Keratinocyte (primary cell): Measurements from ENCODE around the gene NOL3.

Source experiments
- CTCF ChIP-seq, 3 experiments: IDR thresholded peaks in 1 of 3; conservative IDR thresholded peaks in 1 of 3; optimal IDR thresholded peaks in 1 of 3; 2 replicates in 2 of 3; 3 replicates in 1 of 3; pipeline versions ENCODE3 to v1.5.1; 2011; ENCODE audit warnings: low read length in 3 of 3, mild to moderate bottlenecking in 3 of 3, moderate library complexity in 2 of 3, control low read depth in 1 of 3, inconsistent platforms in 1 of 3; ENCODE audit not compliant: insufficient read depth in 2 of 3; ENCODE audit errors: extremely low read depth in 1 of 3
- EZH2 ChIP-seq: IDR thresholded peaks from one replicate; pipeline ENCODE4 v1.6.1; 2012; ENCODE audit warnings: inconsistent platforms, mild to moderate bottlenecking, low read length, moderate library complexity

- no peak for TF ChIP-seq CTCF (optimal IDR thresholded peaks at IDR 0.05 in 1 of 3, IDR thresholded peaks at IDR 0.05 in 1 of 3, conservative IDR thresholded peaks at IDR 0.05 in 1 of 3; ENCODE audit: extremely low read depth in 1 of 3, insufficient read depth in 2 of 3, low read length in 3 of 3)
- TF ChIP-seq EZH2: no peak
These were observed 12.3 kb upstream of the NOL3 start for GRCh38 chr16:67157892-67158635.
